NCI-H128 (cell line): ENCODE data around the gene DMP1.
"Not testable (repeated sequence)": the region's sequence is repeated elsewhere in the genome, so short reads cannot be mapped to it uniquely, and the experiment has no call there.

Experiments
- DNase-seq: peaks from one replicate; lab custom pipeline; 2025; ENCODE audit not compliant: unreplicated experiment; lab: John Stamatoyannopoulos, UW

The DMP1 gene

DNA sequence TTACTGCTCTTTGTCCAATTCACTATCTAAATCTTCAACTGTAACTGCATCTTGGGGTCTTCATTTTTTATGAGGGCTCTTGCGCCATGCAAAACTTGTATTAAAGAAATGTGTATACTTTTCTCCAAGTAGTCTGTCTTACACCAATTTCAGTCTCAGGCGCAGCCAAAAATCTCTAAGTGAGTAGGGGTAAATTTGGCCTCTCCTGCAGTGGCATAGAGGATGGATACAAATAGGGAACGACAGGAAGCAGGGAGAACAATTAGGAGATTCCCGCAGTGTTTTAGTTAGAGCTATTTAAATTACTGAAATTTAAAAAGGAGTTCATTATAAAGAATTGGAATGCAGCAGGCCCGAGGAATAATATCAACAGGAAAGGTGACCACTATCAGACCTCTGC lies 30.2 kb downstream of the DMP1 start:
- DNase-seq: no peak

- DNase-seq: no peak
Measured at GRCh38 chr4:87688316-87688715, 38.2 kb downstream of the DMP1 start.

DNA sequence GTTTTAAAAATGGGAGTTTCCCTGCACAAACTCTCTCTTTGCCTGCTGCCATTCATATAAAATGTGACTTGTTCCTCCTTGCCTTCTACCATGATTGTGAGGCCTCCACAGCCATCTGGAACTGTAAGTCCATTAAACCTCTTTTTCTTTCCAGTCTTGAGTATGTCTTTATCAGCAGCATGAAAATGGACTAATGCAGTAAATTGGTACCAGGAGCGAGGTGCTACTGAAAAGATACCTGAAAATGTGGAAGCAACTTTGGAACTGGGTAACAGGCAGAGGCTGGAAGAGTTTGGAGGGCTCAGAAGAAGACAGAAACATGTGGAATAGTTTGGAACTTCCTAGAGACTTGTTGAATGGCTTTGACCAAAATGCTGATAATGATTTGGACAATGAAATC lies 40.9 kb downstream of the DMP1 start:
- DNase-seq: not testable (repeated sequence)

DNA sequence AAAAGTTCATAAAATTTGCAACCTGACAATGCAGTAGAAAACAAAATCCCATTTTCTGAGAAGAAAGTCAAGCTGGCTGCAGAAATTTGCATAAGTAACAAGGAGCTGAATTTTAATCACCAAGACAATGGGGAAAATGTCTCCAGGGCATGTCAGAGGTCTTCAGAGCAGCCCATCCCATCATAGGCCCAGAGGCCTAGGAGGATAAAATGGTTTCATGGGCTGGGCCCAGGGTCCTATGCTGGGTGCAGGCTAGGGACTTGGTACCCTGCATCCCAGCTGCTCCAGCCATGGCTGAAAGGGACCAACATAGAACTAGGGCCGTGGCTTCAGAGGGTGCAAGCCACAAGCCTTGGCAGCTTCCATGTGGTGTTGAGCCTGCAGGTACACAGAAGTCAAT lies 42.0 kb downstream of the DMP1 start:
- DNase-seq: not testable (repeated sequence)

- DNase-seq: no peak
Measured at GRCh38 chr4:87697272-87697671, 47.2 kb downstream of the DMP1 start.

GRCh38 chr4:87697945-87698344 lies 47.9 kb downstream of the DMP1 start:
- DNase-seq: no peak

- no peak for DNase-seq
Measured at GRCh38 chr4:87698394-87698793, 48.3 kb downstream of the DMP1 start.

DNA sequence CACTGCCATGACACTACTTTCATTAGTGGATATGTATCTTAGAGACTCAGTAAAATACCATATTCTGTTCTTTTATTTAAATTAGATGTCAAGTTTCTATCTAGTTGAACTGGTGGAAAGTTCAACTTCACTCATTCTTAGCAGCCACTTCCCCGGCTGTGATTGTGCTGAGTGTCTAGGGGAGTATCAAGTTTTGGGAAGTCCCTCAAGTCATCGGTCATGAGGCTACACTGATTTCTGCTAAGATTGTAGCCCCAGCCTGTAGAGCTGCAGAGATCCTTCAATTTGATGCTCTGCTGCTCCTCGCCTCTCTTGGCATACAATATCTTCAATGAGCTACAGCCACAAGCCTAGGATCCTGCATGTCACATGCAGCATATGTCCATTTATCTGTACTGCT lies 53.9 kb downstream of the DMP1 start:
- DNase-seq: no peak

- no peak for DNase-seq
Measured at GRCh38 chr4:87707279-87707918, 57.3 kb downstream of the DMP1 start.
